Suprapubic skin (tissue), 4 donors: ENCODE measurements around the gene MCM8.

ENCODE experiments used
- EP300 ChIP-seq: sonication (generic); formaldehyde crosslinking; IDR thresholded peaks from one replicate; pipeline ENCODE4 v1.6.1; 2017; ENCODE audit warnings: antibody characterized with exemption
- POLR2A ChIP-seq, 2 donors: fragments of 450-650 bp; IDR thresholded peaks; one replicate each; pipeline ENCODE4 v1.6.1; 2017; ENCODE audit warnings: antibody characterized with exemption in 2 of 2, mild to moderate bottlenecking in 2 of 2, moderate library complexity in 2 of 2
- POLR2AphosphoS5 ChIP-seq, 3 donors: sonication (generic); formaldehyde crosslinking; IDR thresholded peaks; one replicate each; pipeline ENCODE4 v1.6.1; 2017; ENCODE audit warnings: antibody characterized with exemption in 3 of 3
- TF ChIP-seq, protein P1 (sequence below), 2 donors: fragments of 200-600 bp in 1 of 2; fragments of 450-650 bp in 1 of 2; sonication (generic) in 1 of 2; IDR thresholded peaks; one replicate each; pipeline ENCODE4 v1.5.1; 2016 to 2019; ENCODE audit warnings: antibody characterized with exemption in 2 of 2, mild to moderate bottlenecking in 1 of 2, moderate library complexity in 1 of 2

DNA sequence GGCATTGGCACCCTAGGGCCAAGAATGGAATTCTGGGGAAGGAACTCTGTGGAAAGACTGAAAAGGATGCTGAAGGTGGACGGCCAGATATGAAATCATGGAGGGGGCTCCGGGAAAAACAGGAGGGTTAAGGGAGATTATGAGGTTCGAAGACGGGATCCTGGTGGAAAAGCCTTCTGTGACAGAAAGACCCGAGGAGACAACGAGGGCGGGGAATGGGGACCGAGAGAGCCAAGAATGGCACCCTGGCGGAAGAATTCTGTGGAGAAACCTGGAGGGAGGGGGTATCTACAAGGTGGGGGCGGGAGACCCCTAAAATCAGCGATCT lies 545 bp upstream of the MCM8 start:
- TF ChIP-seq, protein P1, sequence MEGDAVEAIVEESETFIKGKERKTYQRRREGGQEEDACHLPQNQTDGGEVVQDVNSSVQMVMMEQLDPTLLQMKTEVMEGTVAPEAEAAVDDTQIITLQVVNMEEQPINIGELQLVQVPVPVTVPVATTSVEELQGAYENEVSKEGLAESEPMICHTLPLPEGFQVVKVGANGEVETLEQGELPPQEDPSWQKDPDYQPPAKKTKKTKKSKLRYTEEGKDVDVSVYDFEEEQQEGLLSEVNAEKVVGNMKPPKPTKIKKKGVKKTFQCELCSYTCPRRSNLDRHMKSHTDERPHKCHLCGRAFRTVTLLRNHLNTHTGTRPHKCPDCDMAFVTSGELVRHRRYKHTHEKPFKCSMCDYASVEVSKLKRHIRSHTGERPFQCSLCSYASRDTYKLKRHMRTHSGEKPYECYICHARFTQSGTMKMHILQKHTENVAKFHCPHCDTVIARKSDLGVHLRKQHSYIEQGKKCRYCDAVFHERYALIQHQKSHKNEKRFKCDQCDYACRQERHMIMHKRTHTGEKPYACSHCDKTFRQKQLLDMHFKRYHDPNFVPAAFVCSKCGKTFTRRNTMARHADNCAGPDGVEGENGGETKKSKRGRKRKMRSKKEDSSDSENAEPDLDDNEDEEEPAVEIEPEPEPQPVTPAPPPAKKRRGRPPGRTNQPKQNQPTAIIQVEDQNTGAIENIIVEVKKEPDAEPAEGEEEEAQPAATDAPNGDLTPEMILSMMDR (IDR thresholded peaks at IDR 0.05), result no peak
- TF ChIP-seq POLR2A (IDR thresholded peaks at IDR 0.05) (no peak), EP300 (no peak), POLR2AphosphoS5 (IDR thresholded peaks at IDR 0.05) (no peak)
